HepG2 (cell line): ENCODE measurements around the gene PYGL. TPM values are rescaled to one million over a fixed set of nuclear protein-coding genes. Genes with fewer than 3 reads are reported as not detected.

Source experiments
- E2F2 ChIP-seq: sonication (generic); formaldehyde crosslinking; IDR thresholded peaks from 2 replicates; pipeline ENCODE4 v1.4.0; 2020; ENCODE audit warnings: missing genetic modification reagents, borderline replicate concordance
- KDM6A ChIP-seq: IDR thresholded peaks from 2 replicates; pipeline ENCODE4 v1.6.1; 2016; ENCODE audit warnings: low read depth
- MAF1 ChIP-seq: sonication (generic); formaldehyde crosslinking; IDR thresholded peaks from 2 replicates; pipeline ENCODE4 v1.5.0; 2020; ENCODE audit warnings: missing genetic modification reagents, borderline replicate concordance
- MXD1 ChIP-seq: sonication (generic); formaldehyde crosslinking; IDR thresholded peaks from 2 replicates; pipeline ENCODE4 v1.4.0; 2020; ENCODE audit warnings: mild to moderate bottlenecking, missing genetic modification reagents
- POLR2G ChIP-seq: fragments of 200-400 bp; formaldehyde crosslinking; IDR thresholded peaks from 2 replicates; pipeline ENCODE4 v1.6.1; 2018; ENCODE audit warnings: mild to moderate bottlenecking, low read depth, low read length, moderate library complexity
- RBM22 ChIP-seq: fragments of 200-400 bp; formaldehyde crosslinking; optimal IDR thresholded peaks from 2 replicates; pipeline ENCODE3; 2017; ENCODE audit warnings: mild to moderate bottlenecking, low read length, moderate library complexity
- REXO4 ChIP-seq: sonication (generic); formaldehyde crosslinking; IDR thresholded peaks from 2 replicates; pipeline ENCODE4 v1.8.0; 2022; ENCODE audit warnings: missing genetic modification reagents, mild to moderate bottlenecking, borderline replicate concordance
- SIN3A ChIP-seq: IDR thresholded peaks from 2 replicates; pipeline ENCODE4 v1.6.1; 2011; ENCODE audit warnings: low read depth, mild to moderate bottlenecking, control low read depth, low read length, borderline replicate concordance
- SP140L ChIP-seq: sonication (generic); formaldehyde crosslinking; IDR thresholded peaks from 2 replicates; pipeline ENCODE4 v1.4.0; 2020; ENCODE audit warnings: missing genetic modification reagents, borderline replicate concordance
- SRF ChIP-seq: IDR thresholded peaks from 2 replicates; pipeline ENCODE4 v1.6.1; 2011; ENCODE audit warnings: mild to moderate bottlenecking, low read depth, low read length, moderate library complexity
- TRIM24 ChIP-seq: sonication (generic); formaldehyde crosslinking; IDR thresholded peaks from 2 replicates; pipeline ENCODE4 v1.8.0; 2022; ENCODE audit warnings: mild to moderate bottlenecking, missing genetic modification reagents
- ZNF101 ChIP-seq: sonication (generic); formaldehyde crosslinking; IDR thresholded peaks from 2 replicates; pipeline ENCODE4 v1.4.0; 2020; ENCODE audit warnings: mild to moderate bottlenecking, low read depth, missing genetic modification reagents, borderline replicate concordance
- ZNF318 ChIP-seq: sonication (generic); formaldehyde crosslinking; IDR thresholded peaks from 2 replicates; pipeline ENCODE4 v1.4.0; 2020; ENCODE audit warnings: mild to moderate bottlenecking, missing genetic modification reagents
- ZNF383 ChIP-seq: sonication (generic); formaldehyde crosslinking; IDR thresholded peaks from 2 replicates; pipeline ENCODE4 v1.4.0; 2020; ENCODE audit warnings: missing genetic modification reagents, mild to moderate bottlenecking, borderline replicate concordance
- ZNF576 ChIP-seq: sonication (generic); formaldehyde crosslinking; IDR thresholded peaks from 2 replicates; pipeline ENCODE4 v1.4.0; 2020; ENCODE audit warnings: mild to moderate bottlenecking, missing genetic modification reagents
- ZNF652 ChIP-seq: IDR thresholded peaks from 2 replicates; pipeline ENCODE4 v1.6.1; 2016; ENCODE audit warnings: low read depth, borderline replicate concordance
- ZNF776 ChIP-seq: sonication (generic); formaldehyde crosslinking; IDR thresholded peaks from 2 replicates; pipeline ENCODE4 v1.4.0; 2020; ENCODE audit warnings: mild to moderate bottlenecking, missing genetic modification reagents
- ZUFSP ChIP-seq: sonication (generic); formaldehyde crosslinking; IDR thresholded peaks from 2 replicates; pipeline ENCODE4 v1.9.0; 2021; ENCODE audit warnings: missing genetic modification reagents, mild to moderate bottlenecking, borderline replicate concordance
- polyA plus RNA-seq, 8 experiments: library from polyadenylated mRNA; depleted of rRNA in 3 of 8; stranded (reverse) in 7 of 8; unstranded in 1 of 8; fragments of >200 nt; fragmentation: Illumina TruSeq in 4 of 8; extraction: Trizol in 4 of 8; gene quantifications; 2 replicates each; pipeline versions ENCODE4 v1.2.1 to v1.2.3, GENCODE V29; 2011 to 2016; ENCODE audit warnings: low read depth in 4 of 8, missing spikeins in 1 of 8, mixed read lengths in 1 of 8; ENCODE audit not compliant: insufficient read depth in 1 of 8
- total RNA-seq, 5 experiments: library from RNA; depleted of rRNA; stranded (reverse); fragments of >200 nt; fragmentation: Illumina TruSeq; extraction: Trizol; gene quantifications; 2 replicates each; pipeline ENCODE4 v1.2.3, GENCODE V29; 2016; ENCODE audit warnings: low read depth in 1 of 5

PYGL gene
- total and polyA plus RNA-seq, 2 of the 13 experiments (the other 11 are each of a cell fraction or from before 2014, with no cell fraction given) = 98.4 to 110 TPM

- TF ChIP-seq ZNF318 (CRISPR knock-in tag) (no peak), MAF1 (CRISPR knock-in tag) (0 out of 2 replicates have a peak, but pooled peaks have one; percentile 22), ZNF101 (CRISPR knock-in tag) (no peak), ZNF652 (CRISPR knock-in tag) (no peak), TRIM24 (no peak), ZUFSP (CRISPR knock-in tag) (no peak), RBM22 (no peak), SP140L (CRISPR knock-in tag) (no peak), ZNF383 (CRISPR knock-in tag) (no peak), REXO4 (CRISPR knock-in tag) (no peak), ZNF776 (CRISPR knock-in tag) (no peak), SRF (no peak), POLR2G (no peak), SIN3A (peak; percentile 63), KDM6A (CRISPR knock-in tag) (no peak), MXD1 (CRISPR knock-in tag) (no peak), ZNF576 (CRISPR knock-in tag) (no peak), E2F2 (no peak)
Measured at GRCh38 chr14:50943261-50943942, 881 bp downstream of the PYGL start (continued).
